GM18520 (cell line): ENCODE results near the gene ID3.

Experiments used
- ATAC-seq: cut with Tn5 transposase; IDR thresholded peaks from one replicate; pipeline ENCODE4 v1.9.1; 2021; ENCODE audit not compliant: unreplicated experiment

Gene ID3

DNA sequence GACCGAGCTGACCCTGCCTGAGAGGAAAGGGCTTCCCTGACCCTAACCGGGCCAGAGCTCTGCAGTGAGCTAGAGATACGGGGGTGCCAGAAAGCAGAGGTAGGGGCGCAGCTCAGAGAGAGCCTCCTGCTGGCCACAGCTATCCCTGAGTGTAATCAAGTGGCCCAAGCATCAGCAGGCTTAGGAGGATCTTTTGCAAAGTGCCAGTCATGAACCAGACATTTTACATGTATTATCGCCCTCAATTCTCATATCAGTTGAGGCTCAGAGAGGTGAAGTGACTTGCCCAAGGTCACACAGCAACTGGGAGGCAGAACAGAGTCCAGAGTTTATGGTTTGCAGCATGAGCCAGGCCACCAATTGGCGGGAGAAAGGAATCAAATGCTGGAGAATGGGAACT is 7.0 kb upstream of the ID3 start:
- no peak for ATAC-seq

GRCh38 chr1:23565776-23566175 is 6.5 kb upstream of the ID3 start:
- no peak for ATAC-seq

GRCh38 chr1:23564529-23565122 is 5.3 kb upstream of the ID3 start:
- ATAC-seq = no peak

DNA sequence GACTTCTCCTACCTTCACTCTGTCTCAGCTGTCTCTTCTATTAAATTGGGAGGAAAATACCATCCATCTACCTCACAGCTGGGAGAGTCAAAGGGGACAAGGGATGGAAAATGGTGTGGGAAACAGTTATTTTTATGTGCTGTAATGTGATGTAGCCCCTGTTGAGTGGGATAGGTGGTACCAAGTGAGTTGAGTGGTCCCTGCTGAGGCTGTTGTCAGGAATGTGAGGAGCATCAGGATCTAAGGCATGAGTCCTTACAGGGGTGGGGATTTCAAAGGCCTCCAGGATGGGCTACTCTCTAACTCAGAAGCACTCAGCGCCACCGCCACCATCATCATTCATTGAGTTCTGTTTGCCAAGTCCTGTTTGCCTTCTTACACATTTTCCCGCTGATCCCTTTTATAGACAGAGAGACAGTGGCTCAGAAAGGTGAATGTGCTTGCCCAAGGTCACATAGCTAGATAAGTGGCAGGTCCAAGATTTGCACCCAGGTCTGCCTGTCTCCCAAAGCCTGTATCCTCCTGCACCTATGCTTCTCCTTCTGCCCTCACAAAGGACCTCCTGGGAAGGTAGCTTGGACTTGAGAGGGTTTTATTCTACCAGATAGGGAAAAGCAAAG is 4.6 kb upstream of the ID3 start:
- no peak for ATAC-seq

- ATAC-seq = no peak
Measured at GRCh38 chr1:23563003-23563402, 3.7 kb upstream of the ID3 start.

DNA sequence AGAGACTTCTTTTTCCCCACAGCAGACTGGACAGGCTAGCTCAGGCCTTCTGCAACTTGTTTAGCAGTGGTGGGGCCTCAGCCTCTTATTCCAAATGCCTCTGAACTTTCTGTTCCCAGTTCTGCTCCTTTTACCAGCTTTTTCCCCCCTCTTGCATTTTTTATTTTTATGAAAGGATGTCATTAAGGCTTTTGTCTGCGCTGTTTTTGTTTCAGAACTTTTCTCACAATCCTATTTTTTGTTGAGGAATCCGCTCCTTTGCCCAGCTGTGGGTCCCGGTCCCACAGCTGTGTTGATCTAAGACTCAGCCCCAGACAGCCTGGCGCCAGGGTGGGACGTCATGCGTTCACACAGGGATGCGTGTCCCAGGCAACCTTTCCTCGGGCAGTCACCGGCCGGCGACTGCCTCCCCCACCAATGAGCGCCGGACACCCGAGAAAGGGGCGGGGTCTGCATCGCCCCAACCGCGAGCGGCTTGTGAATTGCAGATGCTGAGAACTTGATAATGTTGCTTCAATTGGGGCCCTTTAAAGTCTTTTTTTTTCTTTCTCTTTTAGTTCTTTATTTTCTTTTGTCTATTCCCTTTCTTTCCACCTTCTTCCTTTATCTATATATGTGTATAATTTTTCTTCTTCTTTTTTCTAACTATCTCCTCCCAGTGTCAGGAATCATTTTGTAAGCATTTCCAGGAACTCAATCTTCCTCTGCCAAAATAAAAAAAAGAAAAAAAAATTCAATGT is 3.0 kb upstream of the ID3 start:
- ATAC-seq = no peak

DNA sequence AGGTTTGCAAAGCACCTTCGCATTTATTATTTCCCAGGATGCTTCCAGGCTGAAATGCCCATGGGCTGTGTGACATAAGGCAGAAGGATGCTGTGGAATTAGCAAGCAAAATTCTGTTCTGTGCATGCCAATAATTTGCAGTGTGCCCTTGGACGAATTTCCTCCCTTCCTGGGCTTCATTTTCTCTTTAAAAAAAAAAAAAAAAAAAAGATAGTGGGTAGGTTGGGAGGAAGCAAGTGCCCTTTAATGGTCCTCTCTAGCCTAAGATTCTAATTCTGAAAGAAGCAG is 2.5 kb upstream of the ID3 start:
- ATAC-seq = no peak

DNA sequence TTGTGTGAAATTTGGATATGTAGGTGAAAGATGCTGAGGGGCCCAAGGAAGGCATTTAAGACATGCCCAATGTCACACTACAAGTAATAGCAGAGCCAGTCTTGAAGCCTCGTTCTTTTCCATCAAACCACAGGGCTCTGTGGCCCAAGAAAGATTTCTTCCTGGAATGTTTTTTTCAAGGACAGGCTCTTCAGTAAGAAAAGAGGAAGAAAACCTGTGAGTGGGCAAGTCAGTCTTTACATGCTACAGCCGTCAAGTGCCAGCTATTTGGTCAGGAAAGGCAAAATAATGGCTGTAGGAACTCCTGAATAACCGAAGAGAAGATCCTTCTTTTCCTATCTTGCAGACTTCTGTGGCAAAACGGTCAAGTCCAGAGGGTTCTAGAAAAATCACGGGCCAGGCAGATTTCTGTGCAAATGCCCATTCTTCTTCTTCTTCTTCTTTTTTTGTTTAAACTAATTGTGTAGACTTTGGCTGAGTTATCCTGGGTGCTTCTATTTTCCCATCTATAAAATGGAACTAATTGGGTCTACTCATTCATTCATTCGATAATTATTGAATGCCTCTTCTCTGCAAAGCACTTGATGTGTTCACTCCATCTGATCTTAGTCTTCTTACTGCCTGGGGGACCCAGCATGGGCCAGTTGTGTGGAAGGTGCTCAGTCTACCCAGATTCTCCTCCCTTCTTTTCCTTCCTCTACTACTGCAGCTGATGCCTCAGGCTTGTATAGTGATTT is 1.9 kb upstream of the ID3 start:
- ATAC-seq = no peak

- ATAC-seq = no peak
Measured at GRCh38 chr1:23559985-23560741, 862 bp upstream of the ID3 start.

GRCh38 chr1:23558872-23559135 is 497 bp downstream of the ID3 start:
- ATAC-seq = no peak

GRCh38 chr1:23558140-23558871 is 995 bp downstream of the ID3 start:
- no peak for ATAC-seq

- no peak for ATAC-seq
Measured at GRCh38 chr1:23557471-23558124, 1.7 kb downstream of the ID3 start.

DNA sequence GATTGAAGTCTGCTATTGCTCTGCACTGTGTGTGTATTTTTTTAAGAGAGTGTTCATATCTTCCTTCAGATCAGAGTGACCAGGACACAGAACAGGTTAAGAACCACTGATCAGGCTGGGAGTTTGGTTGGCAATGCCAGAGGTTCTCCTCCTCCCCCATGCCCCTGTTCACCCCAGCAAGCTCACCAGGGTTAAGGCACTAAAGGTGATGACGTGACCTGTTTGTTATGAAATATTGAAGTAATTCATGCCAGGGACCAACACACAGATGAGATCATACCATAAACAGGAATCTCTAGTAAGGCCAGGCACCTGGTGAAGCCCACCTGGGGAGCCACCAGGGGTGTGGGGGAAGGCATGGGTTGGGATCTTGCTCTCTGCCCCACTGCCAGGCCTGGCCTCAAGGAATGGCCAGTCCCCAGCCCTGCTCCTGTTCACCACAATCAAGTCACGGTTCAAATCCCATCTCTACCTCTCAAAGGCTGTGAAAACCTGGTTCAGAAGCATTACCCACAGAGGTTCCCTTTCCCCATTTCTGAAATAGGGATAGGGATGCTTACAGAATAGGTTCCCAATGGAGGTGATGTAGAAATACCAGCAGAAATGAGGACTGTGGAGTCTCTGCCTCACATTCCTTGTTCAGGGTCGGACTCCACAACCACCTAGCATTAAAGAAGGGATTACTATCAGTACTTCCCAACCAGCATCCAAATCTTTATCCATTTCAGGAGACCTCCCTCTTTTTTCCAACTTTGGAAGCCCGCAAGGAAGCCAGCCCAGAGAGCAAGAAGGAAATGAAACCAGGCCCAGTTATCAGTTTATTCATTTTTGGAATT is 2.4 kb downstream of the ID3 start:
- no peak for ATAC-seq

DNA sequence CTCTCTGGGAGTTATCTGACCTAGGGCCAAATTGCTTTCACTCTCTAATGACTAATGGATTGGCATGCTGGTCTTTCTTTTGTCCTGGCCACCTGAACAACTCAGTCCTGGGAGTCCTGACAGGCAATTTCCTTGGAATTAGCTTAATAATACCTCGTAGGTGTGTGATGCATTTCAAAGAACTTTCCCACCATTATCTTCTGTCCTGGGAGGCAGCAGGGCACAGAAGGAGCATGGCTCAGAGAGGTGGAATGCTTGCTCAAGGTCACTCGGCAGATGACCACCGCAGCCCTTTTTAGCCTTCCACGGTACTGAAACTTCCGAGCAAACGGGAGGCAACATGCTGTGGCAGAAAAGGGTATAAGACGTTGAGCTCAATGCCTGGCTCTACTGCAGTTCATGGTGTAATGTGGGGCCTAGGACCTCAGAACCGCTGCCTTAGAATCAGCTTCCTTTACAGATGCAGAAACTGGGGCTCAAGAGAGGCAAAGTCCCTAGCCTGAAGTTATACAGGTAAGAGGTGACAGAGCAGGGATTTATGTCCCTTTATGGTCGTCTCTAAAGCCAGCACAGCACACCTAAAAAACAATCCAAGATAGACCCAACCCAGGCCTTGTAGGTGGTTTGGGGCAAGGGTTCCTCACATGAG is 3.2 kb downstream of the ID3 start:
- no peak for ATAC-seq

DNA sequence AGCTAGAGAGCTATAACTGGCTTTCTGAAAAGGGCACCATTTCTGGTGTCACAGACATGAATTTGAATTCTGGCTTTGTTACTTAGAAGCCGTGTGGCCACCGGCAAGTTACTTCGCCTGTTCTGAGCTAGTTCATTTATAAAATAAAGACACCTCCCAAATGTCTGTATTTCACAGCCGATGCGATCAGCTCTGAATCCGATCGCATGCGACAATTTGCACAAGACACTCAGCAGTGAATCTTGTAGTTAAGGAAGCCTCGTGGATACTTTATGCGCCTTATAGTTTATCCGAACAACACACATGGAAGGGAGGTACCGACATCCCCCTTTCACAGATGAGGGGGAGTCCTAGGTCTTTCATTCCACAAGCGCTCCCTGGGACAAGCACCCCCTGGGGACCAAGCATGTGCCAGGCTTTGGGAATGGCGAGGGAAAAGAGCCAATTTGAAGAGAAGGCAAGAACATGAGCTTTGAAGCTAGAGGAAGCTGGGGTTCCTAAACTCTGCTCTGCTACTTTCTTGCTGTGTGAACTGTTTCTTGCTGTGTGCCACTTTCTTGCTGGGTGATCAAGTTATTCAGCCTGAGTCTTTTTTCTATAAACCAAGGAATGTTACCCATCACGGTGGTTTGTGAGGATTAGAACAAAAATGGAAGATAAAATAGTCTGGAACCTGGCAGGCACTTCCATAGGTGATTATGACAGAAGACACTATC is 3.9 kb downstream of the ID3 start:
- ATAC-seq = no peak

DNA sequence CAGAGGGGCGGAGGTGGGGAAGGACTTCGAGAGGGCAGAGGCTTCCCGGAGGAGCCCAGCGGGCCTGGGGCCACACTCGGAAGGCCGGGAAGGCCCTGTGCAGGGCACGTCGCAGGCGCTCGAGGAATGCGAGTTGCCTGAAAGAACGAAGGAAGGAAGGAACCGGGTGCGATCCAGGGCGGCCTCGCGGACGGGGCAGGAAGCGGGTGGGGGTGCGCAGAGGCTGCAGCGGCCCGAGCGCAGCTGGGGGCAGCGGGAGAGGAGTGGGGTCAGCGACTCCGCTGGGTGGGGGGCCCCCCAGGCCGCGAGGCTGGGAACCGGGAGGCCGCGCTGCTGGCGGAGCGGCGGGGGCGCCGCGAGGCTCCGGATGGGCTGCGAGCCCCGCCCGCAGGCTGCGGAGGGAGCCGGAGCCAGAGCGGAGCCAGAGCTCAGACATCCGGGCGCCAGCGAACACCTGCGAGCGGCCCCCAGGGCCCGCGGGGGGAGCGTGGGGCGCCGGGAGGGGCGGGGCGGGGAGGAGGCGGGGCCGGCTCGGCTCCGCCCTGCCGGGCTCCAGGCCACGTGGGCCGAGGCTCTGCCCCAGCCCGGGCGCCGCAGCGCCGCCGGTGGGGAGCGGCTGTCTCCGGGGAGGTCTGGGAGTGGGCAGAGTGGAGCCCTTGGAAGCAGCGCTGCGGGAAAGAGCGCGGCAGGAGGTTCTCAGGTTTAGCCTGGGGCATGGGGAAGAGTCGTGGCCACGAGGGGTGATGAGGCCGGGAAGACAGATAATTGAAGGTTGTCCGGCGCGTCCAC is 4.6 kb downstream of the ID3 start:
- peak; percentile 42 for ATAC-seq

DNA sequence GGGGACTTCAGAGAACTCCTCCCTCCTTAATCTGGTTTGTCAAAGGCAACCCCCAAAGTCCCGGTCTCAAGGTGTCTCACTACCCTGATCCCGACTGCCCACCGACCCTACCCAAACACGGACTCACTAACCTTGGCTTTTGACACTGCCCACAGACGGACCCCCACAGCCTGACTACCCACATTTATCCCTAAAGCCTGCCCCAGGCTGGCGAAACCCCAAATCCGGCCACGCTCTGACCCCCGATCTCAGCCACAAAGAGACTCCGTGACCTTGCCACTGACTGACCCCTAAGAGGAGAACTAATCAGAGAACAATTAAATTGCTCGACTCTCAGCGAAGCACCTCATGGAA is 5.2 kb downstream of the ID3 start:
- ATAC-seq = no peak
